ENCODE results near the gene RBBP8NL.
"Not testable (repeated sequence)": the region's sequence is repeated elsewhere in the genome, so short reads cannot be mapped to it uniquely, and the experiment has no call there.

Gene RBBP8NL

GRCh38 chr20:62445553-62446340, 18.4 kb upstream of the RBBP8NL start:
- DNase-seq (ENCODE audit: low read depth in 2 of 2), result no peak

- no peak for DNase-seq (ENCODE audit: low read depth in 2 of 2)
Observed at GRCh38 chr20:62444286-62444685, 16.9 kb upstream of the RBBP8NL start.

GRCh38 chr20:62441987-62442539, 14.7 kb upstream of the RBBP8NL start:
- DNase-seq (ENCODE audit: low read depth in 2 of 2), result no peak

- no peak for DNase-seq (ENCODE audit: low read depth in 2 of 2)
Observed at GRCh38 chr20:62439218-62439617, 11.9 kb upstream of the RBBP8NL start.

- no peak for DNase-seq (ENCODE audit: low read depth in 2 of 2)
Observed at GRCh38 chr20:62437927-62438326, 10.6 kb upstream of the RBBP8NL start.

- no peak for DNase-seq (ENCODE audit: low read depth in 2 of 2)
Observed at GRCh38 chr20:62437496-62437895, 10.2 kb upstream of the RBBP8NL start.

- no peak for DNase-seq (ENCODE audit: low read depth in 2 of 2)
Observed at GRCh38 chr20:62436692-62437091, 9.4 kb upstream of the RBBP8NL start.

- no peak for DNase-seq (ENCODE audit: low read depth in 2 of 2)
Observed at GRCh38 chr20:62433658-62434497, 6.5 kb upstream of the RBBP8NL start.

- no peak for DNase-seq (ENCODE audit: low read depth in 2 of 2)
Observed at GRCh38 chr20:62430866-62431447, 3.6 kb upstream of the RBBP8NL start.

GRCh38 chr20:62430311-62430853, 3.0 kb upstream of the RBBP8NL start:
- DNase-seq (ENCODE audit: low read depth in 2 of 2), result no peak

- no peak for DNase-seq (ENCODE audit: low read depth in 2 of 2)
Observed at GRCh38 chr20:62429455-62430310, 2.3 kb upstream of the RBBP8NL start.

- DNase-seq (ENCODE audit: low read depth in 2 of 2), result no peak
Observed at GRCh38 chr20:62428396-62429295, 1.3 kb upstream of the RBBP8NL start.

- no peak for DNase-seq (ENCODE audit: low read depth in 2 of 2)
Observed at GRCh38 chr20:62428002-62428372, 648 bp upstream of the RBBP8NL start.

- no peak for DNase-seq (ENCODE audit: low read depth in 2 of 2)
Observed at GRCh38 chr20:62426699-62427131, 624 bp downstream of the RBBP8NL start.

- DNase-seq (ENCODE audit: low read depth in 2 of 2), result not testable (repeated sequence)
Observed at GRCh38 chr20:62426059-62426348, 1.3 kb downstream of the RBBP8NL start.

GRCh38 chr20:62425281-62426058, 1.9 kb downstream of the RBBP8NL start:
- no peak for DNase-seq (ENCODE audit: low read depth in 2 of 2)

- no peak for DNase-seq (ENCODE audit: low read depth in 2 of 2)
Observed at GRCh38 chr20:62424249-62425107, 2.9 kb downstream of the RBBP8NL start.

GRCh38 chr20:62423326-62423706, 4.0 kb downstream of the RBBP8NL start:
- DNase-seq (ENCODE audit: low read depth in 2 of 2), result no peak

Data from stimulated activated CD4-positive, alpha-beta T cell treated with anti-CD3 and anti-CD28 coated beads, Interleukin-4, amount 100 ng/mL, for 48 hours (primary cell).